ENCODE results near the gene GAL. TPM values are rescaled to one million over a fixed set of nuclear protein-coding genes. Genes with fewer than 3 reads are reported as not detected.

Gene GAL
- total RNA-seq, 1 donor from 2014 or later: not detected

- H4K20me1 ChIP-seq (ENCODE audit: low read depth): no peaks in the 10 kb centered on the region
- H3K4me3 Mint-ChIP-seq: no peak overlapping the region
- H3K9me3 Mint-ChIP-seq: peaks cover 6% of the 10 kb centered on the region
- peaks cover 12% of the 10 kb centered on the region for H3K27me3 Mint-ChIP-seq (ENCODE audit: insufficient read depth, low read depth)
- peaks cover 2% of the 10 kb centered on the region for H3K36me3 Mint-ChIP-seq
- H3F3A ChIP-seq (ENCODE audit: low read depth): no peaks in the 10 kb centered on the region
- no peaks in the 10 kb centered on the region for H3K27me3 ChIP-seq
- no peaks in the 10 kb centered on the region for H3K36me3 ChIP-seq
- H3K4me2 ChIP-seq: no peak overlapping the region
- H3K79me2 ChIP-seq (ENCODE audit: low read depth): no peaks in the 10 kb centered on the region
- TF ChIP-seq EZH2phosphoT487 (IDR thresholded peaks at IDR 0.05): no peak
- TF ChIP-seq CTCF (IDR thresholded peaks at IDR 0.05): no peak
- TF ChIP-seq EZH2 (IDR thresholded peaks at IDR 0.05): no peak
- H3K27ac Mint-ChIP-seq: no peak overlapping the region
- H3K9ac ChIP-seq: no peak overlapping the region
- H3K4me1 ChIP-seq: no peaks in the 10 kb centered on the region
- peaks cover 24% of the 10 kb centered on the region for H3K4me1 Mint-ChIP-seq
- no peak overlapping the region for H3K4me3 ChIP-seq
- no peak overlapping the region for H3K27ac ChIP-seq
- DNase-seq (ENCODE audit: low spot score): no peak
- no peak overlapping the region for H2AFZ ChIP-seq (replicated peaks)
- H3K9me3 ChIP-seq (ENCODE audit: low read depth): no peaks in the 10 kb centered on the region
Measured at GRCh38 chr11:68674461-68674860, 9.9 kb upstream of the GAL start.

- no peak overlapping the region for H3K27ac Mint-ChIP-seq
Measured at GRCh38 chr11:68677432-68677831, 6.9 kb upstream of the GAL start.

GRCh38 chr11:68678031-68678441 is 6.3 kb upstream of the GAL start:
- no peak overlapping the region for H3K27ac Mint-ChIP-seq
- H3K9me3 Mint-ChIP-seq: peaks cover 9% of the 10 kb centered on the region
- H2AFZ ChIP-seq (replicated peaks): no peak overlapping the region
- DNase-seq (ENCODE audit: low spot score): no peak
- no peaks in the 10 kb centered on the region for H3K36me3 ChIP-seq
- TF ChIP-seq CTCF (IDR thresholded peaks at IDR 0.05): no peak
- no peak overlapping the region for H3K4me3 ChIP-seq
- no peaks in the 10 kb centered on the region for H3F3A ChIP-seq (ENCODE audit: low read depth)
- no peak overlapping the region for H3K4me3 Mint-ChIP-seq
- no peaks in the 10 kb centered on the region for H3K9me3 ChIP-seq (ENCODE audit: low read depth)
- H3K9ac ChIP-seq: no peak overlapping the region
- no peak overlapping the region for H3K27ac ChIP-seq
- no peaks in the 10 kb centered on the region for H4K20me1 ChIP-seq (ENCODE audit: low read depth)
- H3K27me3 Mint-ChIP-seq (ENCODE audit: insufficient read depth, low read depth): peaks cover 19% of the 10 kb centered on the region
- H3K4me1 ChIP-seq: no peaks in the 10 kb centered on the region
- H3K79me2 ChIP-seq (ENCODE audit: low read depth): no peaks in the 10 kb centered on the region
- H3K4me1 Mint-ChIP-seq: peaks cover 23% of the 10 kb centered on the region
- peaks cover 14% of the 10 kb centered on the region for H3K27me3 ChIP-seq
- no peak overlapping the region for H3K4me2 ChIP-seq
- no peaks in the 10 kb centered on the region for H3K36me3 Mint-ChIP-seq

More at GRCh38 chr11:68677432-68677831, 6.9 kb upstream of the GAL start:
- Histone ChIP-seq H3K9ac (no peak overlapping the region), H3K27me3 (peaks cover 8% of the 10 kb centered on the region), H3K79me2 (ENCODE audit: low read depth) (no peaks in the 10 kb centered on the region), H3F3A (ENCODE audit: low read depth) (no peaks in the 10 kb centered on the region), H3K4me1 (no peaks in the 10 kb centered on the region), H3K4me2 (no peak overlapping the region), H3K4me3 (no peak overlapping the region), H2AFZ (replicated peaks) (no peak overlapping the region), H3K27ac (no peak overlapping the region), H3K36me3 (no peaks in the 10 kb centered on the region), H4K20me1 (ENCODE audit: low read depth) (no peaks in the 10 kb centered on the region), H3K9me3 (ENCODE audit: low read depth) (no peaks in the 10 kb centered on the region)
- H3K9me3 Mint-ChIP-seq: peaks cover 6% of the 10 kb centered on the region
- no peak for DNase-seq (ENCODE audit: low spot score)
- peaks cover 24% of the 10 kb centered on the region for H3K4me1 Mint-ChIP-seq
- TF ChIP-seq EZH2 (IDR thresholded peaks at IDR 0.05) (no peak), CTCF (IDR thresholded peaks at IDR 0.05) (no peak), EZH2phosphoT487 (IDR thresholded peaks at IDR 0.05) (no peak)
- peaks cover 19% of the 10 kb centered on the region for H3K27me3 Mint-ChIP-seq (ENCODE audit: insufficient read depth, low read depth)
- no peak overlapping the region for H3K4me3 Mint-ChIP-seq
- H3K36me3 Mint-ChIP-seq: no peaks in the 10 kb centered on the region

Data from neural progenitor cell (in vitro differentiated cells).